Astrocyte (in vitro differentiated cells and primary cell): Measurements from ENCODE around the gene OLA1.

Experiments used
- EZH2 ChIP-seq: IDR thresholded peaks from 2 replicates; pipeline ENCODE4 v1.6.1; 2012; ENCODE audit warnings: mild to moderate bottlenecking, low read length, inconsistent platforms; ENCODE audit not compliant: insufficient read depth
- TF ChIP-seq, protein P1 (sequence below): IDR thresholded peaks from 2 replicates; pipeline ENCODE4 v1.5.1; 2011; ENCODE audit warnings: low read depth, mild to moderate bottlenecking, inconsistent platforms, low read length, moderate library complexity; ENCODE audit not compliant: insufficient read depth

GRCh38 chr2:174246944-174247381, 1.4 kb downstream of the OLA1 start:
- TF ChIP-seq, protein P1, sequence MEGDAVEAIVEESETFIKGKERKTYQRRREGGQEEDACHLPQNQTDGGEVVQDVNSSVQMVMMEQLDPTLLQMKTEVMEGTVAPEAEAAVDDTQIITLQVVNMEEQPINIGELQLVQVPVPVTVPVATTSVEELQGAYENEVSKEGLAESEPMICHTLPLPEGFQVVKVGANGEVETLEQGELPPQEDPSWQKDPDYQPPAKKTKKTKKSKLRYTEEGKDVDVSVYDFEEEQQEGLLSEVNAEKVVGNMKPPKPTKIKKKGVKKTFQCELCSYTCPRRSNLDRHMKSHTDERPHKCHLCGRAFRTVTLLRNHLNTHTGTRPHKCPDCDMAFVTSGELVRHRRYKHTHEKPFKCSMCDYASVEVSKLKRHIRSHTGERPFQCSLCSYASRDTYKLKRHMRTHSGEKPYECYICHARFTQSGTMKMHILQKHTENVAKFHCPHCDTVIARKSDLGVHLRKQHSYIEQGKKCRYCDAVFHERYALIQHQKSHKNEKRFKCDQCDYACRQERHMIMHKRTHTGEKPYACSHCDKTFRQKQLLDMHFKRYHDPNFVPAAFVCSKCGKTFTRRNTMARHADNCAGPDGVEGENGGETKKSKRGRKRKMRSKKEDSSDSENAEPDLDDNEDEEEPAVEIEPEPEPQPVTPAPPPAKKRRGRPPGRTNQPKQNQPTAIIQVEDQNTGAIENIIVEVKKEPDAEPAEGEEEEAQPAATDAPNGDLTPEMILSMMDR: no peak
- no peak for TF ChIP-seq EZH2
